Activated naive CD4-positive, alpha-beta T cell treated with anti-CD3 and anti-CD28 coated beads for 36 hours (primary cell): ENCODE results near the gene C16orf89. TPM values are rescaled to one million over a fixed set of nuclear protein-coding genes. Genes with fewer than 3 reads are reported as not detected.
"Not testable (repeated sequence)": the region's sequence is repeated elsewhere in the genome, so short reads cannot be mapped to it uniquely, and the experiment has no call there.

ENCODE experiments used
- CTCF ChIA-PET: fragments of 350-600 bp; sonication (Branson Sonifier 250); formaldehyde crosslinking; loops from one replicate; lab custom pipeline; 2021; ENCODE audit warnings: antibody characterized with exemption; lab: Charles Lee
- DNase-seq: peaks from one replicate; pipeline ENCODE4 v3.0.0-alpha.2; 2020
- H3K27ac Mint-ChIP-seq: one replicate; pipeline ENCODE4 v1.8.0; 2021; ENCODE audit warnings: mild to moderate bottlenecking, mixed read lengths
- H3K27me3 Mint-ChIP-seq: one replicate; pipeline ENCODE4 v1.8.0; 2021; ENCODE audit warnings: low read depth, mixed read lengths
- H3K36me3 Mint-ChIP-seq: one replicate; pipeline ENCODE4 v1.8.0; 2021; ENCODE audit warnings: low read depth, mixed read lengths
- H3K4me1 Mint-ChIP-seq: one replicate; pipeline ENCODE4 v1.8.0; 2021; ENCODE audit warnings: low read depth, mixed read lengths
- H3K4me3 Mint-ChIP-seq: one replicate; pipeline ENCODE4 v1.8.0; 2021; ENCODE audit warnings: mild to moderate bottlenecking, moderate library complexity, mixed read lengths
- H3K9me3 Mint-ChIP-seq: one replicate; pipeline ENCODE4 v1.8.0; 2021; ENCODE audit warnings: mixed read lengths
- intact Hi-C: fragments of 100-400 bp; cut with micrococcal nuclease; formaldehyde crosslinking; loops from one replicate; pipeline ENCODE4 v1.15.1; 2023
- total RNA-seq, 2 experiments: library from RNA; stranded (reverse); gene quantifications; one replicate each; pipeline ENCODE4 v1.2.3, GENCODE V29; 2021

C16orf89 gene
- total RNA-seq, 2 experiments from 2014 or later: not detected

DNA sequence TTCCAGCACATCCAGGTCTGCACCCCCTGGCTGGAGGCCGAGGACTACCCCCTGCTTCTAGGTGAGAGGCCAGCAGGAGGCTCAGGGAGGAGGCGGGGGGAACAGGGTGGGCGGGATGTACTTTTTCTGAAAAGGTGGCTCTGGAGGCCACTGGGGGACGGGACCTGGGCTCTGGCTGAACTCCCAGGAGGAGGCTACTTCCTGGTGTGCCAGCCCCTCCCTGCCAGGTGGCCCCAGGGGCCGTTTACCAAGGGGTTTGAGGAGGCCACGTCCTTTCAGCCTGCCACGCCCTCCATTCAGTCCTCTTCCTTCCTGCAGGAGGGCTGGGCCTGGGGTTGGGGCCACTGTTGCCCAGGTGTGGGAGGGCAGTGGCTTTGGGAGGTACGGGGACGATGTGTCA is 15.2 kb upstream of the C16orf89 start:
- H3K9me3 Mint-ChIP-seq, H3K4me3 Mint-ChIP-seq, intact Hi-C loops, CTCF ChIA-PET, H3K27me3 Mint-ChIP-seq, H3K27ac Mint-ChIP-seq, DNase-seq, H3K4me1 Mint-ChIP-seq: not testable (repeated sequence)
- peaks cover 12% of the 10 kb centered on the region for H3K36me3 Mint-ChIP-seq

DNA sequence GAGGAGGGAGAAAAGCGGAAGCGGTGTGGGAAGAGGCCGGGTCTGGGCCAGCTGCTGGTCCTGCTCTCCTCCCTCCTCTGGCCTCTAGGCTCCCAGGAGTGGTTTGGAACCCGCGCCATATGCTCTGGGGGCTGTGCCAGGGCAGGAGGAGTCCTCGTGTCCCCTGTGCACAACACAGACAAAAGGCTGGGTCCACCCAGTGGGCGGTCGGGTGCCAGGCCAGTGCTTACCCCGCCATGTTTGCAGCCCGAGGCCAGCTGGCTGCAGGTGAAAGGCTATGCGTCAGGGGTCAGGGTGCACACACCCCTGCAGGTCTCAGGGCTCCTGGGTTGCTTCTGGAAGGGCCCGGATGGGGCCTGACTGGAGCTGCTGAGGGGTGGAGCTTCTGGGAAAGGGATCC is 14.7 kb upstream of the C16orf89 start:
- intact Hi-C loops, H3K27me3 Mint-ChIP-seq, H3K4me1 Mint-ChIP-seq, DNase-seq, H3K4me3 Mint-ChIP-seq, H3K27ac Mint-ChIP-seq, CTCF ChIA-PET, H3K9me3 Mint-ChIP-seq: not testable (repeated sequence)
- peaks cover 16% of the 10 kb centered on the region for H3K36me3 Mint-ChIP-seq

DNA sequence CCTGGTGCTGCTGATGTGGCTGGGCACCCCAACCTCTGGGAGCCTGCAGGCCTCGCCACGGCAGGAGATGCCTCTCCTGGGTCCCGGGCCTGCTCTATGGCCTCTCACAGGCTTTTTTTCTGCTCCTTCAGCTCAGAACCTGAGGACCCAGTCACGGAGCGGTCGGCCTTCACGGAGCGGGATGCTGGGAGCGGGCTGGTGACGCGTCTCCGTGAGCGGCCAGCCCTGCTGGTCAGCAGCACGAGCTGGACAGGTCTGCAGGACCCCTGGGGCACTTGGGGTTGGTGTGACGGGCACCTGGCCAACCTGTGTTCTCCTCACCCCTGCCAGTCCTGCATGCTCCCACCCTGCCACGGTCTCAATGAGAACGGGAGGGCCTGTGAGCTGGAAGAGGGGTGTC is 12.9 kb upstream of the C16orf89 start:
- H3K9me3 Mint-ChIP-seq: no peaks in the 10 kb centered on the region
- H3K27ac Mint-ChIP-seq: no peak overlapping the region
- H3K4me3 Mint-ChIP-seq: no peak overlapping the region
- H3K36me3 Mint-ChIP-seq: peaks cover 14% of the 10 kb centered on the region
- peaks cover 5% of the 10 kb centered on the region for H3K4me1 Mint-ChIP-seq
- intact Hi-C loops: no loop called here
- CTCF ChIA-PET: no interaction called here
- H3K27me3 Mint-ChIP-seq: no peaks in the 10 kb centered on the region
- no peak for DNase-seq

DNA sequence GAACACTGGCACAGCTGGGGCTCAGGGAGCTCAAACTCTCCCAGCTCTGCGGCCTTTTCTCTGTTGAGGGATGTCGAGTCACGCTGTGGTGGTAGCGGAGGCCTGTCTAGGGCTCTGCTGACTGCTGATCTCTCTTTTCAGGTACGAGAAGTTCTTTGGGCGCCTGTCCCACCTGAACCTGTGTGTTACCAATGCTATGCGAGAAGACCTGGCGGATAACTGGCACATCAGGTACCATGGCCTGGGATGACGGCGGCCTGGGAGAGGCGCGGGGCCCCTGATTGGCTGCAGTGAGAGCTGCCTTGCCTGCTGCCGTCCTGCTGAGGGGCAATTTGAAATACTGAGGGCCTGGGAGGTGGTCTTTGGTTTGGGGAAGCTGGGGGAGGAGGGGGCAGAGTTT is 11.5 kb upstream of the C16orf89 start:
- CTCF ChIA-PET: no interaction called here
- Mint-ChIP-seq H3K27me3 (no peaks in the 10 kb centered on the region), H3K4me3 (no peak overlapping the region), H3K4me1 (peaks cover 17% of the 10 kb centered on the region), H3K9me3 (no peaks in the 10 kb centered on the region), H3K36me3 (peaks cover 12% of the 10 kb centered on the region), H3K27ac (no peak overlapping the region)
- DNase-seq: no peak
- intact Hi-C loops: no loop called here

DNA sequence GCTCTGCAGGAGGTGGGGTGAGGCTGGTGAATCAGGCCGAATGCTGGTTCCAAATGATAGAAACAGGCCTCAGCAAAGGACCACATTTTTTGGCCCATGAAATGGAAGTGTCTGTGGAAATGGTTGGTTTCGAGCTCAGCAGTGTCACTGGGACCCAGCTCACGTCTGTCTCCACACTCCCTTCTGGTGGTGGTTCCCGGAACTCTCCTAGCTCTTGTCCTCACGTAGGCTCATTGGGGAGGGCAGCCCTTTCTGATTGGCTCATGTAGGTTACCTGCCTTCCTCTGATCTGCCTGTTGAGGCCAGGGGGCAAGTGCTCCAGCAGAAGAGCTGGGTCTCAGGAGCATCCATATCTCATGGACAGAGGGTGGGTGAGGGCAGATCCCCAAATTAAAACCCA is 9.9 kb upstream of the C16orf89 start:
- CTCF ChIA-PET: interaction anchor here (0.7 to 2.8 kb wide), 3 partner anchors 9 to 117 kb away, joined by 3 to 11 read pairs (median 3); no protein-coding TSS in a partner anchor
- intact Hi-C loops: no loop called here
- Mint-ChIP-seq H3K4me3 (no peak overlapping the region), H3K27ac (no peak overlapping the region), H3K9me3 (no peaks in the 10 kb centered on the region), H3K36me3 (peaks cover 15% of the 10 kb centered on the region), H3K4me1 (peaks cover 31% of the 10 kb centered on the region), H3K27me3 (no peaks in the 10 kb centered on the region)
- DNase-seq: no peak

DNA sequence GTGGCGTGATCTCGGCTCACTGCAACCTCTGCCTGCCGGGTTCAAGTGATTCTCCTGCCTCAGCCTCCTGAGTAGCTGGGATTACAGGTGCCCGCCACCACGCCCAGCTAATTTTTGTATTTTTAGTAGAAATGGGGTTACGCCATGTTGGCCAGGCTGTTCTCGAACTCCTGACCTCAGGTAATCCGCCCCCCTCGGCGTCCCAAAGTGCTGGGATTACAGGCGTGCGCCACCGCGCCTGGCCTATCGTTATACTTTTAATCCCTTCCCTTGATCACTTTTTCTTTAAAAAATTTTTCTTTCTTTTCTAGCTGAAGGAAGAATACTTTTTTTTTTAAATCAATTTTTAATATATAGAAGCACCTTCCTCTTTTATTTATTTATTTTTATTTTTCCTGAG is 8.0 kb upstream of the C16orf89 start:
- intact Hi-C loops: loop anchor here (5.0 kb wide), 1 partner anchor 41 kb away; the partner anchor contains the start of gene NAGPA
- H3K4me3 Mint-ChIP-seq, DNase-seq, H3K27me3 Mint-ChIP-seq, H3K27ac Mint-ChIP-seq, H3K9me3 Mint-ChIP-seq: not testable (repeated sequence)
- CTCF ChIA-PET: interaction anchor here (2.8 kb wide), 1 partner anchor 11 kb away, joined by 11 read pairs; no protein-coding TSS in a partner anchor
- Mint-ChIP-seq H3K4me1 (peaks cover 31% of the 10 kb centered on the region), H3K36me3 (peaks cover 12% of the 10 kb centered on the region)

DNA sequence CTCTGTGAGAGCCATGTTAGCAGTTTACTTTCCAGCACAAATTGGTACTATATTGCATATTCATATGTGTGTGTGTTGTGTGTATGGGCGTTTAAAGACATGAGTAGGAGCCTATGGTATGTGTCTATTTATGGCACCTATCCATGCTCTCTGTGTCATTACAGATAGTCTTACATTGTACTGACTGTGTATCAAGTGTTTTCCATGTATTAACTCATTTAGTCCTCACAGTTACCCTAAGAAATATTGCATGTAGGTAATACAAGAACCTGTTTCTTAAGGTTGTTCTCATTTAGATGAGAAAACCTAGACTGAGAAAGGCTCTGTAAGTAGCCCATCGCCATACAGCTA is 7.5 kb upstream of the C16orf89 start:
- CTCF ChIA-PET: no interaction called here
- peak overlapping the region; percentile 97 for H3K4me3 Mint-ChIP-seq
- DNase-seq: no peak
- intact Hi-C loops: loop anchor here (5.0 kb wide), 1 partner anchor 41 kb away; the partner anchor contains the start of gene NAGPA
- peaks cover 31% of the 10 kb centered on the region for H3K4me1 Mint-ChIP-seq
- no peak overlapping the region for H3K27ac Mint-ChIP-seq
- H3K36me3 Mint-ChIP-seq: peaks cover 12% of the 10 kb centered on the region
- H3K27me3 Mint-ChIP-seq: no peaks in the 10 kb centered on the region
- no peaks in the 10 kb centered on the region for H3K9me3 Mint-ChIP-seq

DNA sequence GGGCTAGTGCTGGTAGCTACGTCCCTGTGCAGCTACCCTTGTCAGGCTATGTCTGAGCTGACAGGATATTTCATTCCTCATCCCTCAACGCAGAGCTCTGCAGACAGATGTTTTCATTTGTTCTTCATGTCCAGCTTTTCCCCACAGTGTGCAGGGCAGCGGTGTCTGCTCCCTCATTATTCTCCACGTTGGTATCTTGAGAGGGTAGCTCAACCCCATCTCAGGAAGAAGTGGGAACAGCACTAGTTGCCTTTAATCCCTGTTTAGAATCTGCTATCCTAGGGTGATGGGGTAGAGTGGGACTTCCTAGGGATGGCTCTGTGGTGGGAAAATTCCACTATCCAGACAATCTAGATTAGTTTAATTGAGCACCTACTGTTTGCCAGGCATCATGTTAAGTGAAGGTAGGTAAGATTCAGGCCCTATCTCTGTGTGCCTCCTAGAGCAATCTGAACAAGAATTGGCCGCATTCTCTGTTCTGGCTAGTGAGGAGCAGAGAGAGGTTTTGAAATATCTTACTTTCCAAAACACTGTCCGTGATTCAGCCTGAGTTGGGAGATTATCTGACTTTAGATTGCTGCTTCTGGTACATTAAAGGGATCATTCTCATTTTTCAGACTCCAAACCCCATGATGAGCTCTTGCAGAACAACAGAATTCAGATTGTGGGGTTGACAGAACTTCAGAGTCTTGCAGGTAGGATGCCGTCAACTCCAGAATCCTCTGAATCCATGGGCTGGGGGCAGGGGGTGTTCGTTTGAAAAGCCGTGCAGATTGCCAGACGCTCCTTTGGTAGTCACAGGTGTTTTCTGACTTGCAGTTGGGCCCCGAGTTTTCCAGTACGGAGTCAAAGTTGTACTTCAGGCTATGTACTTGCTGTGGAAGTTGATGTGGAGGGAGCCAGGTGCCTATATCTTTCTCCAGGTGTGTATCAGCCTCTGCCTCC is 6.8 kb upstream of the C16orf89 start:
- CTCF ChIA-PET: interaction anchor here (1.2 kb wide), 2 partner anchors 13 to 20 kb away, joined by 3 to 4 read pairs; no protein-coding TSS in a partner anchor
- peak overlapping the region; percentile 86 for H3K27ac Mint-ChIP-seq
- intact Hi-C loops: loop anchor here (5.0 kb wide), 1 partner anchor 40 kb away; the partner anchor contains the start of gene NAGPA
- H3K9me3 Mint-ChIP-seq: no peaks in the 10 kb centered on the region
- no peak for DNase-seq
- peak overlapping the region; percentile 97 for H3K4me3 Mint-ChIP-seq
- H3K27me3 Mint-ChIP-seq: no peaks in the 10 kb centered on the region
- peaks cover 12% of the 10 kb centered on the region for H3K36me3 Mint-ChIP-seq
- peaks cover 31% of the 10 kb centered on the region for H3K4me1 Mint-ChIP-seq

DNA sequence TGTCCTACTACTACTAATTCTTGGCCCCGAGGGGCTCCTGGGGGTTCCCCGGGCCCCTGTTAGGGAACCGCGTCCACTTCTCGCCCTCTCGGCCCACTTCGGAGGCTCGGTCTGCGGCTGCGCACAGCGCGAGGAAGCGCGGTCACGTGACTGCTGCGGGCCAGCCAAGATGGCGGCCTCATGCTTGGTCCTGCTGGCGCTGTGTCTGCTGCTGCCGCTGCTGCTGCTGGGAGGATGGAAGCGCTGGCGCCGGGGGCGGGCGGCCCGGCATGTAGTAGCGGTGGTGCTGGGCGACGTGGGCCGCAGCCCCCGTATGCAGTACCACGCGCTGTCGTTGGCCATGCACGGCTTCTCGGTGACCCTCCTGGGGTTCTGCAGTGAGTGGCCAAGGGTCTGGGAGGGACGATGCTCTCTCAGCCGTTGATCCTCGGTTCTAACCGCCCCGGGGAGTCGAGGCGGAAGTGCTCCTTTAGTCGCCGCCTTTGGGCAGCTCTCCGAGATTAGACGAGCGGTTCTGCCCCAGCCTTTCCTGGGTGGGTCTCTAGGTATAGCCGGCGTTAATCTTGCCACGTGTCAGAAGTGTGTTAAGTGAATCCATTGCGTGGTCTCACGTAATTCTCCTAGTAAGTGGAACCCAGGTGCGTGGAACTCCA is 6.1 kb upstream of the C16orf89 start, which contains the start of gene ALG1:
TSS of gene ALG1 (plus strand) at position 163 of the 653 bp plus-strand sequence. CDS start at position 170, 7 bp downstream.
- H3K9me3 Mint-ChIP-seq: no peaks in the 10 kb centered on the region
- peak; percentile 92 for DNase-seq
- H3K27me3 Mint-ChIP-seq: no peaks in the 10 kb centered on the region
- peak within 1 kb of the TSS; percentile 86 for H3K27ac Mint-ChIP-seq
- peak within 1 kb of the TSS; percentile 97 for H3K4me3 Mint-ChIP-seq
- peaks cover 12% of the 10 kb centered on the region for H3K36me3 Mint-ChIP-seq
- CTCF ChIA-PET: interaction anchor here (1.2 kb wide), 2 partner anchors 13 to 21 kb away, joined by 3 to 4 read pairs; no protein-coding TSS in a partner anchor
- intact Hi-C loops: loop anchor here (1.0 to 5.0 kb wide), 2 partner anchors 25 to 40 kb away; partner anchors contain the start of genes EEF2KMT and NAGPA
- H3K4me1 Mint-ChIP-seq: peaks cover 31% of the 10 kb centered on the region

DNA sequence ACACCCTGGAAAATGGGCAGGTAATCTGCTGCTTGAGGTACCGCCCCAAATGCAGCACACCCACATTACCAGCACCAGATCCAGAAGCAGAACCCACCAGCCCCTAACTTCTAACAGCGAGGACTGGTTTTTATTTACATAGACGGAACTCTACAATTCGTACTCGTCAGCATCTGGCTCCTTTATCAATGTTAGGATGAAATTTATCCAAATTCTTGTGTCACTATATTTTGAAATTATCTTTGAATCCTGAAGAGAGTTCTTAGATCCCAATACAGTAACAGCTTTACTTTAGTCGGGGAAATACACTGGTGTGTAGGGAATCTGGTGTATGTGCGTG is 5.6 kb upstream of the C16orf89 start:
- Mint-ChIP-seq H3K4me3 (peak overlapping the region; percentile 97), H3K4me1 (peaks cover 31% of the 10 kb centered on the region), H3K27ac (peak overlapping the region; percentile 86), H3K9me3 (no peaks in the 10 kb centered on the region), H3K27me3 (no peaks in the 10 kb centered on the region), H3K36me3 (peaks cover 12% of the 10 kb centered on the region)
- intact Hi-C loops: loop anchor here (1.0 to 5.0 kb wide), 2 partner anchors 26 to 39 kb away; partner anchors contain the start of genes EEF2KMT and NAGPA
- CTCF ChIA-PET: interaction anchor here (1.2 kb wide), 1 partner anchor 21 kb away, joined by 3 read pairs; no protein-coding TSS in a partner anchor
- no peak for DNase-seq

DNA sequence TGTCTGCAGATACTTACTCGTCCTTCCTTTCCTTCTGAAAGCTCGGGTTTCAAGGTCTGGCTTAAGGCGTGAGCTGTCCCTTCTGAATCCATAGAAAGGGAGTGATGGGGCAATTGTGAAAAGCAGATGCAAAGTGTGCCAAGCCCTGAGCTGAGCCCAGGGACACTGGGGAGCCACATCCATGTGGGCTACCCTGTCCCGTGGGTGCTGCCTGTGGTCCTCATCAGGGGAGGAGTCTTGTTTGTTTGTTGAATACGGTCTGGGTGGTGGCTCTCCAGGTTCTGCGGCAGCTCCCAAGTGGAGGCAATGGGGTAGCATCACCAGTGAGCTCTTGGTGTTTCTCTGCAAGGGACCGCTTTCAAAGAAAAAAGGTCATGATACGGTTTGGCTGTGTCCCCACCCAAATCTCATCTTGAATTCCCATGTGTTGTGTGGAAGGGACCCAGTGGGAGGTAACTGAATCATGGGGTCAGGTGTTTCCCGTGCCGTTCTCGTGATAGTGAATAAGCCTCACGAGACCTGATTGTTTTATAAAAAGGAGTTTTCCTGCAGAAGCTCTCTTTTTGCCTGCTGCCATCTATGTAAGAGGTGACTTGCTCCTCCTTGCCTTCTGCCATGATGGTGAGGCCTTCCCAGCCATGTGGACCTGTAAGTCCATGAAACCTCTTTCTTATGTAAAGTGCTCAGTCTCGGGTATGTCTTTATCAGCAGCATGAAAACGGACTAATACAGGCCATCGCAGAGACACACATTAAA is 4.9 kb upstream of the C16orf89 start:
- peak overlapping the region; percentile 97 for H3K4me3 Mint-ChIP-seq
- H3K9me3 Mint-ChIP-seq: no peaks in the 10 kb centered on the region
- DNase-seq: no peak
- intact Hi-C loops: loop anchor here (1.0 to 5.0 kb wide), 2 partner anchors 27 to 38 kb away; partner anchors contain the start of genes EEF2KMT and NAGPA
- H3K36me3 Mint-ChIP-seq: peaks cover 9% of the 10 kb centered on the region
- CTCF ChIA-PET: interaction anchor here (0.6 to 1.6 kb wide), 4 partner anchors 12 to 22 kb away, joined by 3 to 5 read pairs (median 4); no protein-coding TSS in a partner anchor
- H3K4me1 Mint-ChIP-seq: peaks cover 31% of the 10 kb centered on the region
- no peaks in the 10 kb centered on the region for H3K27me3 Mint-ChIP-seq
- H3K27ac Mint-ChIP-seq: peak overlapping the region; percentile 86
